ENCODE data around the gene DLGAP1. TPM values are rescaled to one million over a fixed set of nuclear protein-coding genes. Genes with fewer than 3 reads are reported as not detected.
A peak's percentile ranks its signal among the peaks of the same experiment; 100 is the strongest.

The DLGAP1 gene
- total RNA-seq, 1 experiment from 2014 or later, result 0.39 TPM

- ATAC-seq, result no peak
- DNase-seq (ENCODE audit: low read depth, low spot score), result no peak
- peaks cover 80 to 92% of the 10 kb centered on the region in 2 experiments for H3K4me1 ChIP-seq (ENCODE audit: control insufficient read depth in 1 of 2, insufficient read depth in 2 of 2, low read length in 2 of 2)
- H3K27ac ChIP-seq (ENCODE audit: low read depth, low read length), result peak overlapping the region; percentile 100
- no peaks in the 10 kb centered on the region for H3K27me3 ChIP-seq (ENCODE audit: insufficient read depth, low read length)
- no peak overlapping the region for H2AFZ ChIP-seq (ENCODE audit: low read depth, low read length, poor library complexity, severe bottlenecking)
- peak overlapping the region; percentile 67 for H3K4me2 ChIP-seq (ENCODE audit: low read length)
- POLR2A ChIA-PET, result interaction anchor here (1.3 to 10.5 kb wide), 10 partner anchors 7 to 44 kb away, joined by 4 to 266 read pairs (median 46); no protein-coding TSS in a partner anchor
- no TSS peak for BruUV-seq (replicated peaks)
- H3K9ac ChIP-seq (ENCODE audit: low read length), result peak overlapping the region; percentile 83
- no peaks in the 10 kb centered on the region for H3K9me3 ChIP-seq (ENCODE audit: control insufficient read depth in 1 of 2, insufficient read depth in 1 of 2, low read depth in 1 of 2, low read length in 2 of 2)
- no peak for TF ChIP-seq TCF7L2 (IDR thresholded peaks at IDR 0.05; ENCODE audit: borderline replicate concordance, extremely low read depth, insufficient read depth, insufficient read length)
- TF ChIP-seq SRF (IDR thresholded peaks at IDR 0.05; ENCODE audit: low read depth), result no peak
- TF ChIP-seq, protein P1, sequence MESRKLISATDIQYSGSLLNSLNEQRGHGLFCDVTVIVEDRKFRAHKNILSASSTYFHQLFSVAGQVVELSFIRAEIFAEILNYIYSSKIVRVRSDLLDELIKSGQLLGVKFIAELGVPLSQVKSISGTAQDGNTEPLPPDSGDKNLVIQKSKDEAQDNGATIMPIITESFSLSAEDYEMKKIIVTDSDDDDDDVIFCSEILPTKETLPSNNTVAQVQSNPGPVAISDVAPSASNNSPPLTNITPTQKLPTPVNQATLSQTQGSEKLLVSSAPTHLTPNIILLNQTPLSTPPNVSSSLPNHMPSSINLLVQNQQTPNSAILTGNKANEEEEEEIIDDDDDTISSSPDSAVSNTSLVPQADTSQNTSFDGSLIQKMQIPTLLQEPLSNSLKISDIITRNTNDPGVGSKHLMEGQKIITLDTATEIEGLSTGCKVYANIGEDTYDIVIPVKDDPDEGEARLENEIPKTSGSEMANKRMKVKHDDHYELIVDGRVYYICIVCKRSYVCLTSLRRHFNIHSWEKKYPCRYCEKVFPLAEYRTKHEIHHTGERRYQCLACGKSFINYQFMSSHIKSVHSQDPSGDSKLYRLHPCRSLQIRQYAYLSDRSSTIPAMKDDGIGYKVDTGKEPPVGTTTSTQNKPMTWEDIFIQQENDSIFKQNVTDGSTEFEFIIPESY (IDR thresholded peaks at IDR 0.05; ENCODE audit: extremely low read depth, insufficient replicate concordance, low read length), result no peak
- TF ChIP-seq RAD21 (IDR thresholded peaks at IDR 0.05; ENCODE audit: low read depth), result no peak
- peak; percentile 2; the same call in 1 of the 2 replicates for TF ChIP-seq POLR2AphosphoS5 (IDR thresholded peaks at IDR 0.05; ENCODE audit: low read depth, low read length)
- TF ChIP-seq ATF3 (IDR thresholded peaks at IDR 0.05), result no peak
- no peak overlapping the region; a peak in 1 of 4 replicates for H3K4me3 ChIP-seq (replicated peaks in 1 of 2; ENCODE audit: low read depth in 1 of 2, low read length in 2 of 2)
- no peaks in the 10 kb centered on the region for H3K9me2 ChIP-seq (ENCODE audit: insufficient read depth)
- RAD21 ChIA-PET (ENCODE audit: low non-redundant PET in 1 of 2, low total read pairs in 2 of 2, uncharacterized antibody in 2 of 2, unreplicated experiment in 2 of 2), result no interaction called here
- intact Hi-C loops (cut with micrococcal nuclease), result no loop called here
- no peaks in the 10 kb centered on the region for H3K79me2 ChIP-seq (ENCODE audit: insufficient read depth, low read length)
- H3K36me3 ChIP-seq (ENCODE audit: control insufficient read depth in 1 of 2, insufficient read depth in 2 of 2, low read length in 2 of 2), result no peaks in the 10 kb centered on the region
- H4K20me1 ChIP-seq (ENCODE audit: insufficient read depth), result no peaks in the 10 kb centered on the region
- CTCF ChIA-PET, result interaction anchor here (4.8 kb wide), 1 partner anchor 40 kb away, joined by 28 read pairs; no protein-coding TSS in a partner anchor
Measured at GRCh38 chr18:3625742-3626091, 829.4 kb downstream of the DLGAP1 start.

All from HCT116 (cell line).